ENCODE measurements around the gene PHLPP1. TPM values are rescaled to one million over a fixed set of nuclear protein-coding genes. Genes with fewer than 3 reads are reported as not detected.

PHLPP1 gene
- total and polyA plus RNA-seq, 2 of the 13 experiments (the other 11 are each of a cell fraction or from before 2014, with no cell fraction given): 9.8 to 18.5 TPM

- TF ChIP-seq IKZF5 (CRISPR knock-in tag; IDR thresholded peaks at IDR 0.05) (no peak), EED (CRISPR knock-in tag; IDR thresholded peaks at IDR 0.05) (no peak), NONO (IDR thresholded peaks at IDR 0.05) (no peak), NONO (CRISPR knock-in tag; conservative IDR thresholded peaks at IDR 0.05) (no peak), NR2C2 (CRISPR knock-in tag; IDR thresholded peaks at IDR 0.05; ENCODE audit: borderline replicate concordance) (no peak)
Measured at GRCh38 chr18:62781262-62781661, 65.9 kb downstream of the PHLPP1 start (continued).

GRCh38 chr18:62781893-62782292 lies 66.6 kb downstream of the PHLPP1 start:
- no peak overlapping the region for H3K9ac ChIP-seq (ENCODE audit: insufficient read depth, low read depth, low read length)
- ATAC-seq (no peak), FAIRE-seq (no peak), DNase-seq (ENCODE audit: low spot score) (peak; percentile 29)
- H2AFZ ChIP-seq (ENCODE audit: low read length): no peak overlapping the region
- no peak overlapping the region for H3K4me2 ChIP-seq (ENCODE audit: low read depth, low read length)
- intact Hi-C loops (cut with micrococcal nuclease; ENCODE audit: unreplicated experiment): no loop called here
- ChIA-PET CTCF (ENCODE audit: low intra/inter-chr PET ratio, low total read pairs) (no interaction called here), POLR2A (no interaction called here)
- peaks cover 57% of the 10 kb centered on the region for H3K4me1 ChIP-seq (ENCODE audit: insufficient read depth, low read length)
- H3K27me3 ChIP-seq (ENCODE audit: control insufficient read depth in 1 of 2, insufficient read depth in 2 of 2, low read length in 2 of 2): no peaks in the 10 kb centered on the region
- no peak overlapping the region for H3K27ac ChIP-seq (ENCODE audit: extremely low read length, insufficient read depth, low read length)
- WGBS (ENCODE audit: low lambda C conversion rate): 95% methylated on average over 2 of the region's 2 CpGs
- H3K9me3 ChIP-seq (ENCODE audit: low read length): no peaks in the 10 kb centered on the region
- no TSS peak for BruUV-seq (replicated peaks)
- in situ Hi-C loops (cut with HindIII; ENCODE audit: extremely low pct_ligation_motif_present, low pct_unique_long_range_greater_than_20kb): no loop called here
- H4K20me1 ChIP-seq (ENCODE audit: insufficient read depth, low read length): peaks cover 14% of the 10 kb centered on the region
- no peak overlapping the region for H3K4me3 ChIP-seq (replicated peaks in 1 of 3; ENCODE audit: insufficient read depth in 1 of 3, low read depth in 2 of 3, low read length in 3 of 3)
- H3K79me2 ChIP-seq (ENCODE audit: insufficient read depth, low read length): peaks cover 97% of the 10 kb centered on the region
- H3K36me3 ChIP-seq (replicated peaks in 1 of 2; ENCODE audit: control insufficient read depth in 1 of 2, insufficient read depth in 2 of 2, low read length in 2 of 2): no peaks in the 10 kb centered on the region
- no peak for TF ChIP-seq GPN1 (CRISPR knock-in tag; IDR thresholded peaks at IDR 0.05; ENCODE audit: borderline replicate concordance)
- TF ChIP-seq GFI1 (CRISPR knock-in tag; IDR thresholded peaks at IDR 0.05; ENCODE audit: borderline replicate concordance): no peak
- no peak for TF ChIP-seq CREM (IDR thresholded peaks at IDR 0.05)
- no peak for TF ChIP-seq CREM (CRISPR knock-in tag; IDR thresholded peaks at IDR 0.05)
- no peak for TF ChIP-seq GTF3A (CRISPR knock-in tag; conservative IDR thresholded peaks at IDR 0.05)
- no peak for TF ChIP-seq ZBTB38 (CRISPR knock-in tag; IDR thresholded peaks at IDR 0.05)
- TF ChIP-seq CEBPB (IDR thresholded peaks at IDR 0.05; ENCODE audit: borderline replicate concordance, low read depth, low read length): 0 out of 2 replicates have a peak, but pooled peaks have one; percentile 31
- TF ChIP-seq SNAPC5 (CRISPR knock-in tag; IDR thresholded peaks at IDR 0.05; ENCODE audit: borderline replicate concordance): no peak
- TF ChIP-seq SOX5 (CRISPR knock-in tag; IDR thresholded peaks at IDR 0.05; ENCODE audit: borderline replicate concordance): peak; percentile 50; the same call in 1 of the 2 replicates
- no peak for TF ChIP-seq ZNF460 (CRISPR knock-in tag; IDR thresholded peaks at IDR 0.05; ENCODE audit: borderline replicate concordance)
- TF ChIP-seq SIX1 (CRISPR knock-in tag; IDR thresholded peaks at IDR 0.05; ENCODE audit: borderline replicate concordance): no peak
- TF ChIP-seq SOX13 (IDR thresholded peaks at IDR 0.05): no peak
- peak in 1 of 2 experiments; percentile 25; a peak in 1 of 4 replicates for TF ChIP-seq SOX13 (CRISPR knock-in tag; conservative IDR thresholded peaks at IDR 0.05 in 1 of 2, IDR thresholded peaks at IDR 0.05 in 1 of 2)
- TF ChIP-seq CHD4 (IDR thresholded peaks at IDR 0.05; ENCODE audit: borderline replicate concordance, low read length): no peak
- no peak for TF ChIP-seq SAFB2 (CRISPR knock-in tag; IDR thresholded peaks at IDR 0.05; ENCODE audit: borderline replicate concordance, low read depth)
- TF ChIP-seq CEBPG (CRISPR knock-in tag; IDR thresholded peaks at IDR 0.05): peak; percentile 37
- no peak for TF ChIP-seq ZFP37 (CRISPR knock-in tag; IDR thresholded peaks at IDR 0.05; ENCODE audit: borderline replicate concordance)
- TF ChIP-seq HDAC6 (IDR thresholded peaks at IDR 0.05; ENCODE audit: low read depth, low read length): no peak
- TF ChIP-seq RNF219 (CRISPR knock-in tag; IDR thresholded peaks at IDR 0.05): no peak
